ENCODE measurements around the gene CRADD. TPM values are rescaled to one million over a fixed set of nuclear protein-coding genes. Genes with fewer than 3 reads are reported as not detected.

CRADD gene
- total and polyA plus RNA-seq, 10 donors = 5.5 to 58.7 (median 18.8) TPM

- intact Hi-C loops (cut with DNase I; ENCODE audit: low total_unique reads) = no loop called here
- H3K4me3 ChIP-seq = no peak overlapping the region
- H3K4me1 ChIP-seq = no peaks in the 10 kb centered on the region
- H3K27ac ChIP-seq = no peak overlapping the region
- no peaks in the 10 kb centered on the region for H3K27me3 ChIP-seq (replicated peaks in 1 of 7)
- no peak for DNase-seq
- no peaks in the 10 kb centered on the region for H3K9me3 ChIP-seq
- 83 to 96% (median 85%) methylated on average over 2 of the region's 2 CpGs for WGBS, 5 donors
- H3K36me3 ChIP-seq = peaks cover 0 to 4% (median 0%) of the 10 kb centered on the region in 6 donors
- TF ChIP-seq POLR2AphosphoS5 (IDR thresholded peaks at IDR 0.05) (no peak), POLR2A (IDR thresholded peaks at IDR 0.05) (no peak)
- TF ChIP-seq, protein P1, sequence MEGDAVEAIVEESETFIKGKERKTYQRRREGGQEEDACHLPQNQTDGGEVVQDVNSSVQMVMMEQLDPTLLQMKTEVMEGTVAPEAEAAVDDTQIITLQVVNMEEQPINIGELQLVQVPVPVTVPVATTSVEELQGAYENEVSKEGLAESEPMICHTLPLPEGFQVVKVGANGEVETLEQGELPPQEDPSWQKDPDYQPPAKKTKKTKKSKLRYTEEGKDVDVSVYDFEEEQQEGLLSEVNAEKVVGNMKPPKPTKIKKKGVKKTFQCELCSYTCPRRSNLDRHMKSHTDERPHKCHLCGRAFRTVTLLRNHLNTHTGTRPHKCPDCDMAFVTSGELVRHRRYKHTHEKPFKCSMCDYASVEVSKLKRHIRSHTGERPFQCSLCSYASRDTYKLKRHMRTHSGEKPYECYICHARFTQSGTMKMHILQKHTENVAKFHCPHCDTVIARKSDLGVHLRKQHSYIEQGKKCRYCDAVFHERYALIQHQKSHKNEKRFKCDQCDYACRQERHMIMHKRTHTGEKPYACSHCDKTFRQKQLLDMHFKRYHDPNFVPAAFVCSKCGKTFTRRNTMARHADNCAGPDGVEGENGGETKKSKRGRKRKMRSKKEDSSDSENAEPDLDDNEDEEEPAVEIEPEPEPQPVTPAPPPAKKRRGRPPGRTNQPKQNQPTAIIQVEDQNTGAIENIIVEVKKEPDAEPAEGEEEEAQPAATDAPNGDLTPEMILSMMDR (IDR thresholded peaks at IDR 0.05 in 8 of 11, conservative IDR thresholded peaks at IDR 0.05 in 3 of 11) = no peak
Measured at GRCh38 chr12:93857991-93858447, 180.8 kb downstream of the CRADD start.

DNA sequence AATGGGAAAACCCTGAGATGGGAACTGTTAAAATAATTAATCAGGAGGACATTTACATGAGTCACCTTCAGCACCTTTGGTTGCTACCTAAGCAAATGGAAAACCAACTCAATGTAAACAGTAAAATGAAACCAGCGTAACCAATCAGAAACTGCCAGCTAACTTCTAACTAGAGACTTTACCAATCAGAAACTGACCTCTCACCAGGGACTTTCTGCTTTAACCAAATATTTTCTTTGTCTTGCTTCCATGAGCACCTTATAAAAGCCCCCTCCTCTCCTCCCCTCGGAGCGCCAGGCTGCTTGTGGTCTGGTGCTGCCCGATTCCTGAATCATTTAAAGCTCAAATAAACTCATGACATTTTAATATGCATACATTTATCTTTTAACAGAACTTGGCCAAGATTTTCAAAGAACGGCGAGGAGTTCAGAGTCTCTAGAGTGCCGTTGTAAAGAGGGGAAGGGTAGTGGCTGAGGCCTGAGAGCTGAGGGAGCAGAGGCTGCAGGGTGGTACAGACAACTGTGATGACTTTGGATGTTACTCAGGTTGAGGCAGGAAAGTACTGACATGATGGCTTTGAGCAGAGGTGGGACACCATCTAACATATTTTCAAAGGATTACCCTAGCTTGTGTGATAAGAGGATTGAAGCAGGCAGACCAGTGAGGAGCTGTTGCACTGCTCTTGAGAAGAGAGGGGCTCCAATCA, 183.6 kb downstream of the CRADD start:
- no peak for TF ChIP-seq POLR2AphosphoS5 (IDR thresholded peaks at IDR 0.05)
- TF ChIP-seq POLR2A (IDR thresholded peaks at IDR 0.05) = no peak
- TF ChIP-seq, protein P1 (IDR thresholded peaks at IDR 0.05 in 8 of 11, conservative IDR thresholded peaks at IDR 0.05 in 3 of 11) = no peak
- peaks cover 0 to 20% (median 18%) of the 10 kb centered on the region in 8 donors for H3K9me3 ChIP-seq
- no peak overlapping the region for H3K4me3 ChIP-seq
- DNase-seq = no peak
- WGBS, 5 donors = 78 to 91% (median 88%) methylated on average over 7 of the region's 7 CpGs
- H3K4me1 ChIP-seq = no peaks in the 10 kb centered on the region
- no peak overlapping the region for H3K27ac ChIP-seq
- H3K27me3 ChIP-seq (replicated peaks in 1 of 7) = no peaks in the 10 kb centered on the region
- peaks cover 0 to 4% (median 0%) of the 10 kb centered on the region in 6 donors for H3K36me3 ChIP-seq
- intact Hi-C loops (cut with DNase I; ENCODE audit: low total_unique reads) = no loop called here

GRCh38 chr12:93862424-93862823, 185.2 kb downstream of the CRADD start:
- no peaks in the 10 kb centered on the region for H3K27me3 ChIP-seq (replicated peaks in 1 of 7)
- WGBS, 5 donors = 91 to 96% (median 95%) methylated on average over 1 of the region's 1 CpG

DNA sequence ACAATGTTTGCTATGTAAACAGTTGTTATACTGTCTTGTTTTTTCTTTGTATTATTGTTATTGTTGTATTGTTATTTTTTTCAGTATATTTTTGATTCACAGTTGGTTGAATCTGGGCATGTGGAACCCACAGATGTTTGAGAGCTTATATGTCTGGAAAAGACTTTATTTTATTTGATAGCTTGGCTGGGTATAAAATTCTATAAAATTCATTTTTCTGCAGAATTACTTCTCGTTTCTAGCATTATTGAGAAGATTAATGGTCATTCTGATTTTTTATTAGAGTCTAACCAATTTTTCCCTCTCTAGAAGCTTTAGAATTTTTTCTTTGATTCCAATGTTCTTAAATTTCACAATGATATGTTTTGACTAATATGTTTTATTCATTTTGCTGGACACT, 188.6 kb downstream of the CRADD start:
- 72 to 92% (median 89%) methylated on average over 1 of the region's 1 CpG for WGBS, 5 donors
- Histone ChIP-seq H3K27ac (no peak overlapping the region), H3K9me3 (peaks cover 0 to 69% (median 63%) of the 10 kb centered on the region in 8 donors), H3K36me3 (no peaks in the 10 kb centered on the region), H3K27me3 (replicated peaks in 1 of 7) (no peaks in the 10 kb centered on the region), H3K4me3 (no peak overlapping the region), H3K4me1 (no peaks in the 10 kb centered on the region)
- intact Hi-C loops (cut with DNase I; ENCODE audit: low total_unique reads) = no loop called here
- TF ChIP-seq POLR2AphosphoS5 (IDR thresholded peaks at IDR 0.05) = no peak
- TF ChIP-seq POLR2A (IDR thresholded peaks at IDR 0.05) = no peak
- TF ChIP-seq, protein P1 (IDR thresholded peaks at IDR 0.05 in 8 of 11, conservative IDR thresholded peaks at IDR 0.05 in 3 of 11) = no peak
- no peak for DNase-seq

More at GRCh38 chr12:93862424-93862823, 185.2 kb downstream of the CRADD start:
- Histone ChIP-seq H3K4me1 (no peaks in the 10 kb centered on the region), H3K4me3 (no peak overlapping the region), H3K36me3 (peaks cover 0 to 4% (median 0%) of the 10 kb centered on the region in 6 donors), H3K9me3 (peaks cover 0 to 36% (median 33%) of the 10 kb centered on the region in 8 donors), H3K27ac (no peak overlapping the region)
- TF ChIP-seq POLR2AphosphoS5 (IDR thresholded peaks at IDR 0.05) (no peak), POLR2A (IDR thresholded peaks at IDR 0.05) (no peak)
- TF ChIP-seq, protein P1 (IDR thresholded peaks at IDR 0.05 in 8 of 11, conservative IDR thresholded peaks at IDR 0.05 in 3 of 11) = no peak
- intact Hi-C loops (cut with DNase I; ENCODE audit: low total_unique reads) = no loop called here
- DNase-seq = no peak
